PFSK-1 (cell line): ENCODE measurements around the gene PRDM11.

Experiments
- FOXP2 ChIP-seq: optimal IDR thresholded peaks from 2 replicates; pipeline ENCODE3; 2011; ENCODE audit warnings: borderline replicate concordance, control low read depth, inconsistent platforms; ENCODE audit not compliant: insufficient read depth; ENCODE audit errors: extremely low read length, extremely low read depth
- POLR2AphosphoS5 ChIP-seq: IDR thresholded peaks from 2 replicates; pipeline ENCODE4 v1.6.1; 2012; ENCODE audit warnings: low read depth, mild to moderate bottlenecking, control low read depth, low read length, moderate library complexity
- REST ChIP-seq, 2 experiments: IDR thresholded peaks; 2 replicates each; pipeline versions ENCODE4 v1.6.1 to v1.8.0; 2011 to 2012; ENCODE audit warnings: low read depth in 2 of 2, low read length in 2 of 2, control low read depth in 1 of 2, inconsistent platforms in 1 of 2, mild to moderate bottlenecking in 1 of 2, moderate library complexity in 1 of 2; ENCODE audit not compliant: insufficient read depth in 1 of 2
- SIN3A ChIP-seq: IDR thresholded peaks from 2 replicates; pipeline ENCODE4 v1.6.1; 2012; ENCODE audit warnings: mild to moderate bottlenecking, low read length, moderate library complexity, borderline replicate concordance; ENCODE audit not compliant: insufficient read depth
- TAF1 ChIP-seq: IDR thresholded peaks from 2 replicates; pipeline ENCODE4 v1.6.1; 2012; ENCODE audit warnings: low read length, control low read depth, borderline replicate concordance; ENCODE audit not compliant: insufficient read depth

GRCh38 chr11:45144126-45145082 is 2.0 kb upstream of the PRDM11 start:
- no peak for TF ChIP-seq POLR2AphosphoS5
- no peak for TF ChIP-seq FOXP2
- TF ChIP-seq REST (IDR thresholded peaks at IDR 0.05; ENCODE audit: insufficient read depth in 1 of 2, low read depth in 2 of 2, low read length in 2 of 2) = no peak
- no peak for TF ChIP-seq TAF1
- no peak for TF ChIP-seq SIN3A
